Loucy (cell line): ENCODE measurements around the gene IFITM5.

Experiments used
- H2AFZ ChIP-seq: fragments of 200-600 bp; sonication (generic); 2 replicates; pipeline ENCODE4 v1.6.0; 2016; ENCODE audit warnings: antibody characterized with exemption, mild to moderate bottlenecking, low read length, moderate library complexity
- H3F3A ChIP-seq: fragments of 200-600 bp; 2 replicates; pipeline ENCODE4 v1.6.0; 2016; ENCODE audit warnings: antibody characterized with exemption, low read depth, mild to moderate bottlenecking
- H3K27me3 ChIP-seq: fragments of 200-600 bp; sonication (generic); 2 replicates; pipeline ENCODE4 v1.6.1; 2014; ENCODE audit warnings: low read length, mild to moderate bottlenecking; ENCODE audit not compliant: insufficient read depth, poor library complexity, severe bottlenecking
- H3K36me3 ChIP-seq: fragments of 200-600 bp; sonication (generic); 2 replicates; pipeline ENCODE4 v1.6.1; 2016; ENCODE audit warnings: low read length; ENCODE audit not compliant: insufficient read depth
- H3K4me1 ChIP-seq: fragments of 200-600 bp; sonication (generic); 2 replicates; pipeline ENCODE4 v1.5.1; 2014; ENCODE audit warnings: low read length, mild to moderate bottlenecking; ENCODE audit not compliant: insufficient read depth, poor library complexity, severe bottlenecking
- H3K4me2 ChIP-seq: fragments of 200-600 bp; sonication (generic); 2 replicates; pipeline ENCODE4 v1.6.0; 2014; ENCODE audit warnings: antibody characterized with exemption, low read length, low read depth, mild to moderate bottlenecking; ENCODE audit not compliant: poor library complexity, severe bottlenecking
- H3K4me3 ChIP-seq: fragments of 200-600 bp; sonication (generic); 2 replicates; pipeline ENCODE4 v1.5.1; 2014; ENCODE audit warnings: low read length, mild to moderate bottlenecking, mixed read lengths; ENCODE audit not compliant: poor library complexity, severe bottlenecking
- H3K79me2 ChIP-seq: fragments of 200-600 bp; sonication (generic); 2 replicates; pipeline ENCODE4 v1.6.1; 2014; ENCODE audit warnings: low read length; ENCODE audit not compliant: insufficient read depth
- H3K9ac ChIP-seq: fragments of 200-600 bp; sonication (generic); 2 replicates; pipeline ENCODE4 v1.6.0; 2014; ENCODE audit warnings: mild to moderate bottlenecking, low read depth, low read length, moderate library complexity; ENCODE audit not compliant: poor library complexity, severe bottlenecking
- H3K9me2 ChIP-seq: fragments of 200-600 bp; sonication (generic); replicated peaks from 2 replicates; pipeline ENCODE4 v1.6.1; 2016; ENCODE audit warnings: low read depth, low read length, mixed read lengths
- H3K9me3 ChIP-seq: fragments of 200-600 bp; sonication (generic); 2 replicates; pipeline ENCODE4 v1.6.1; 2014; ENCODE audit warnings: mild to moderate bottlenecking, antibody characterized with exemption, low read length, low read depth; ENCODE audit not compliant: insufficient read depth
- H4K20me1 ChIP-seq: fragments of 200-600 bp; sonication (generic); 2 replicates; pipeline ENCODE4 v1.6.0; 2014; ENCODE audit warnings: antibody characterized with exemption, low read length, mild to moderate bottlenecking; ENCODE audit not compliant: insufficient read depth, poor library complexity, severe bottlenecking
- CTCF ChIP-seq: fragments of 200-600 bp; sonication (generic); conservative IDR thresholded peaks from 2 replicates; pipeline ENCODE4 v1.5.1; 2014; ENCODE audit warnings: mild to moderate bottlenecking, antibody characterized with exemption, low read length
- EZH2phosphoT487 ChIP-seq: fragments of 200-600 bp; IDR thresholded peaks from 2 replicates; pipeline ENCODE4 v1.6.1; 2018; ENCODE audit warnings: antibody characterized with exemption, mild to moderate bottlenecking, moderate library complexity, borderline replicate concordance

Gene IFITM5

GRCh38 chr11:316891-317301 is 17.6 kb upstream of the IFITM5 start:
- no peak for TF ChIP-seq EZH2phosphoT487
- TF ChIP-seq CTCF = no peak
- Histone ChIP-seq H3K36me3 (peaks cover 30% of the 10 kb centered on the region), H3F3A (peaks cover 16% of the 10 kb centered on the region; the same call in 1 of the 2 replicates), H4K20me1 (peaks cover 41% of the 10 kb centered on the region), H3K4me2 (peak overlapping the region; percentile 93), H3K27me3 (peaks cover 32% of the 10 kb centered on the region), H3K79me2 (peaks cover 70% of the 10 kb centered on the region), H3K9me2 (no peaks in the 10 kb centered on the region), H3K4me1 (peaks cover 33% of the 10 kb centered on the region), H2AFZ (no peak overlapping the region), H3K9ac (peak overlapping the region; percentile 100), H3K4me3 (peak overlapping the region; percentile 100), H3K9me3 (no peaks in the 10 kb centered on the region)

DNA sequence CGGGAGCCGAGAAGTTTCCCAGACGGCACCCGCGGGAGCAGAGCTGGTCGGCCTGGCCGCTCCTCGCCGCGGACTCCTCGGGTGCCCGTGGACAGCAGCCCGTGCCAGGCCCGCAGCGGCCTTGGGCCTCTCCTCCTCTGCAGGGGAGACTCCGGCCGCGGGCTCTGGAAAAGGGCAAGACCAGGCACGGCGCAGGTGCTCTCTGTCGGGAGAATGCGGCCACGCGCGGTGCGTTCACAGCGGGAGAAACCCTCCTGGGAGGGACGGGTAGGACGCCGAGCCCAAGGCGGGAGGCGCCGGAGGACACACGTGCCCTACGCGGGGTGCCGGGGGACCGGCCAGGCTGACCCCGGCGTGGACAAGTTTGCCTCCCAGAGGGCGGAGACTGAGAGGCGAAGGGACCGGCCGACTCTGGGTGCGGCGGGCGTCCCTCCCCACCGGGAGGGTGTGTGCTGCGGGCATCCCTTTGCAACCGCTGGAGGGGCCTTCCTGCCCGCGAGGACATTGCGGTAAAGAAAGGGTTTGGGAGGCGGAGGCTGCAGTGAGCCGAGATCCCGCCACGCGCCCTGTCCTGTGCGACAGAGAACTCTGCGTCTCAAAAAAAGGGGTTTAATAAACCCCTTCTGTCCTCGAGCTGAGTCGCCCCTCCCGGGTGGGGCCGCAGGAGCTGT is 16.8 kb upstream of the IFITM5 start:
- Histone ChIP-seq H3K9ac (peak overlapping the region; percentile 100), H3K36me3 (peaks cover 30% of the 10 kb centered on the region), H3K4me1 (peaks cover 36% of the 10 kb centered on the region), H3K79me2 (peaks cover 75% of the 10 kb centered on the region), H3F3A (peaks cover 16% of the 10 kb centered on the region; the same call in 1 of the 2 replicates), H2AFZ (no peak overlapping the region), H3K9me3 (no peaks in the 10 kb centered on the region), H4K20me1 (peaks cover 41% of the 10 kb centered on the region), H3K27me3 (peaks cover 32% of the 10 kb centered on the region), H3K4me2 (peak overlapping the region; percentile 93), H3K4me3 (peak overlapping the region; percentile 100), H3K9me2 (no peaks in the 10 kb centered on the region)
- TF ChIP-seq EZH2phosphoT487 (no peak), CTCF (no peak)

DNA sequence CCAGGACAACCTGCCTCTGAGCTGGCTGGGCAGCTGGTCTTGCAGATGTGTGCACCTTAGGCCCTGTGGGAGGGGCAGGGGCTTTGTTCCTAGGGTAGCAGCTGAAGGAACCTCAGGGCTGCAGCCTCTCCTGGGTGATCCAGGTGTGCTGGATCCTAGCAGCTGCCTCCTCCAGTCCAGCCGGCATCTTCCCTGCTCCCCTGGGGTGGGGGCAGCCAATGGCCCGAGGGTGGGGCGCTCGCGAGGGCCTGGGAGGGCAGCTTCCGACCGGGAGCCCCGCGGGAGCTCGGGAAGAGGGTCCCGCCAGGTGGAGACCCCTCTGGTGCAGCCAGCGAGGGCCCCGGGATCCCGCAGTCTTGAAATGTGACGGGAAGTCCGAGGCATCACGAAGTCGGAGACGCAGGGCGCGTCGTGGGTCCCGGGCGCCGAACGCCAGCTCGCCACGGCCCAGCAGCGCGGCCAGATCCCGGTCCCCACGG is 16.2 kb upstream of the IFITM5 start:
- peaks cover 16% of the 10 kb centered on the region; the same call in 1 of the 2 replicates for H3F3A ChIP-seq
- peak overlapping the region; percentile 93 for H3K4me2 ChIP-seq
- H3K9ac ChIP-seq = peak overlapping the region; percentile 100
- H2AFZ ChIP-seq = no peak overlapping the region
- peak overlapping the region; percentile 100 for H3K4me3 ChIP-seq
- peaks cover 35% of the 10 kb centered on the region for H3K4me1 ChIP-seq
- peaks cover 75% of the 10 kb centered on the region for H3K79me2 ChIP-seq
- H3K36me3 ChIP-seq = peaks cover 30% of the 10 kb centered on the region
- no peaks in the 10 kb centered on the region for H3K9me3 ChIP-seq
- H4K20me1 ChIP-seq = peaks cover 41% of the 10 kb centered on the region
- peaks cover 32% of the 10 kb centered on the region for H3K27me3 ChIP-seq
- TF ChIP-seq EZH2phosphoT487 = no peak
- TF ChIP-seq CTCF = no peak
- H3K9me2 ChIP-seq = no peaks in the 10 kb centered on the region
